Measurements from ENCODE around the gene MICALL2.

The MICALL2 gene

GRCh38 chr7:1388021-1388702 lies 71.1 kb downstream of the MICALL2 start:
- DNase-seq = no peak

- no peak for DNase-seq
Observed at GRCh38 chr7:1387261-1387660, 72.0 kb downstream of the MICALL2 start.

- no peak for DNase-seq
Observed at GRCh38 chr7:1386623-1387220, 72.5 kb downstream of the MICALL2 start.

- no peak for DNase-seq
Observed at GRCh38 chr7:1385809-1386622, 73.3 kb downstream of the MICALL2 start.

GRCh38 chr7:1385086-1385808 lies 74.0 kb downstream of the MICALL2 start:
- no peak for DNase-seq

Data from HCEC 1CT (cell line).